Skin of body (tissue), 2 donors: ENCODE results near the gene KRTAP10-8. TPM values are rescaled to one million over a fixed set of nuclear protein-coding genes. Genes with fewer than 3 reads are reported as not detected.
"Not testable (repeated sequence)": the region's sequence is repeated elsewhere in the genome, so short reads cannot be mapped to it uniquely, and the experiment has no call there.

Source experiments
- DNase-seq: peaks from one replicate; lab custom pipeline; 2025; lab: John Stamatoyannopoulos, UW
- total RNA-seq: library from RNA; depleted of rRNA; stranded (reverse); fragments of >200 nt; gene quantifications from one replicate; pipeline ENCODE4 v1.2.3, GENCODE V29; 2014

The KRTAP10-8 gene
- total RNA-seq, 1 donor from 2014 or later: not detected

GRCh38 chr21:44598061-44598460 is 13.8 kb upstream of the KRTAP10-8 start:
- no peak for DNase-seq

- no peak for DNase-seq
Measured at GRCh38 chr21:44599264-44600029, 12.4 kb upstream of the KRTAP10-8 start.

DNA sequence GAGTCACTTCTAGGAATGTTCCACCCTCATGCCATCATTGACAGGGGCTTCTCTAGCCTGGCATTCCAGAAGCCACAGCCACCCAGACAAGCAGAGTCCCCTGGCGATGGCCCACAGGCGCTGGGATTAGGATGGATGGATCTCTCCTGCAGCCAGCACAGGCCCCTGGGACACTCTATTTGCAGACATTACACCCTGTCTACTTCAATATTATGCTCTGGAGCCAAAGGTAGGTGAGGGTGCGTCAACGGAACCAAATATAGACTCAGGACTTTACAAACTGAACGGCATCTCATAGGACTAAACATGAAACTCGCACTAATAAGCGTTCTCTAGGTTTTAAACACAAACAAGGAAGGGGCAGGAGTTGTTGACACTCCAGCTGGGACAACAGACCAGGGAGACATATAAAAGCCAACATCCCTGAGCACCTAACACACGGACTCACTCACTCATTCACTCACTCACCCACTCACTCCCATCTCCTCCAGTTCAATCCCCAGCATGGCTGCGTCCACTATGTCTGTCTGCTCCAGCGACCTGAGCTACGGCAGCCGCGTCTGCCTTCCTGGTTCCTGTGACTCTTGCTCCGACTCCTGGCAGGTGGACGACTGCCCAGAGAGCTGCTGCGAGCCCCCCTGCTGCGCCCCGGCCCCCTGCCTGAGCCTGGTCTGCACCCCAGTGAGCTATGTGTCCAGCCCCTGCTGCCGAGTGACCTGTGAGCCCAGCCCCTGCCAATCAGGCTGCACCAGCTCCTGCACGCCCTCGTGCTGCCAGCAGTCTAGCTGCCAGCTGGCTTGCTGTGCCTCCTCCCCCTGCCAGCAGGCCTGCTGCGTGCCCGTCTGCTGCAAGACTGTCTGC is 11.5 kb upstream of the KRTAP10-8 start, which contains the start of gene KRTAP10-7:
TSS of gene KRTAP10-7 (plus strand) at position 480 of the 861 bp plus-strand sequence. CDS start at position 505, 25 bp downstream.
- DNase-seq: not testable (repeated sequence)

DNA sequence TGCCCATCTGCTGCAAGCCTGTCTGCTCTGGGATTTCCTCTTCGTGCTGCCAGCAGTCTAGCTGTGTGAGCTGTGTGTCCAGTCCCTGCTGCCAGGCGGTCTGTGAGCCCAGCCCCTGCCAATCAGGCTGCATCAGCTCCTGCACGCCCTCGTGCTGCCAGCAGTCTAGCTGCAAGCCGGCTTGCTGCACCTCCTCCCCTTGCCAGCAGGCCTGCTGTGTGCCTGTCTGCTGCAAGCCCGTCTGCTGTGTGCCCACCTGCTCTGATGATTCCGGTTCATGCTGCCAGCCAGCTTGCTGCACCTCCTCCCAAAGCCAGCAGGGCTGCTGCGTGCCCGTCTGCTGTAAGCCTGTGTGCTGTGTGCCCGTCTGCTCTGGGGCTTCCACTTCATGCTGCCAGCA is 10.8 kb upstream of the KRTAP10-8 start:
- DNase-seq: not testable (repeated sequence)

DNA sequence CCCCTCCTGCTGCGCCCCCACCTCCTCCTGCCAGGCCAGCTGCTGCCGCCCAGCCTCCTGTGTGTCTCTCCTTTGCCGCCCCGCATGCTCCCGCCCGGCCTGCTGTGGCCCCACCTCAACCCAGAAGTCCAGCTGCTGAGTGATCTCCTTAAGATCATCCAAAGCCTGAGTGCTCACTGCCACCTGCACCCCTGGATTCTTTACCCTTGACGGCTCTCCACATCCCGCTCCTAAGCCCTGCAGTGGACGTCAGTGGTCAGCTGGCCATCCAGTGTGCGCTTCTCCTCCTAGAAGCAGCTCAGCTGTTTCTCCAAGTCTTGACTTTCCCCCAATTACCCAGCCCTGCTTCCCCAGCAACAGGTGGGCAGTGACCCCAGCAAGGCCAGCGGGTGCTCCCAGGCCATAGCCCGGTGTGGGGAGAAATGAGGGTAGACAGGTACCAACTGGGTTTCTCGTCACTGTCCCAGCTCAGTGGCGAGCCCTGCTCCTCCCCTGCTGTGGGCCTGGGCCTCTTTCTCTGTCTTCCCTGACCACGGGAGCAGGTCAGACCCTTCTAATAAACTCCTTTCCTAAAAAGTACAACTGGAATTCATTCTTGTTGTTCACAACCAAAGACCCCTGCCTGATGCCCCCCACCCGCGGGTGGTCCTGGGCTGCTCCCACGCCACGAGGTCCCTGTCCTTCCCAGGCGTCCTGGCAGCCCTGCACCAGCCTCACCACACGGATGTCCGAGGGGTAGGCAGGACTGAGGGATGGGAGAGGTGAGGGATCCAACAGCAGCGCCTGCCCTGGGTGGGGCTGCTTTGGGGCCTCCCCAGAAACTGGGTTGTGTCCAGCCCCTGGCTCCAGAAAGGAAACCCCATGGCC is 10.1 kb upstream of the KRTAP10-8 start:
- DNase-seq: no peak

DNA sequence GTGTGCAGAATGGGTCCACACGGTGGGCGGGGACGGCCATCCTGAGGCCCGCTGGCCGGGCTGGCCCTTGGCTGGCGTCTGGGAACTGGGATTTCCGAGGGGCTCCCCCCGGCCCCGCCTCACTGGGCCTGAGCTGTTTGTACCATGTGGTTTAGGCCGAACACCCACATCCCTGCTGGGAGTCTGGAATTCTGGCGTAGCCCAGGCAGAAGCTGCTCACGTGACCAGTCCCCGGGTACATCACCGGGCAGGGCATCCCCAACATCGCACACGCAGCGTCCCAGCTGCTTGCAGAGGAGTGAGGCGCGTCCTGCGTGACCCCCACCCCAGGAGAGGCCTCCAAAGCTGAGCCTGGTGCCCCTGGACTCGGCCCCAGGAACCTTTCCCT is 9.4 kb upstream of the KRTAP10-8 start:
- no peak for DNase-seq

DNA sequence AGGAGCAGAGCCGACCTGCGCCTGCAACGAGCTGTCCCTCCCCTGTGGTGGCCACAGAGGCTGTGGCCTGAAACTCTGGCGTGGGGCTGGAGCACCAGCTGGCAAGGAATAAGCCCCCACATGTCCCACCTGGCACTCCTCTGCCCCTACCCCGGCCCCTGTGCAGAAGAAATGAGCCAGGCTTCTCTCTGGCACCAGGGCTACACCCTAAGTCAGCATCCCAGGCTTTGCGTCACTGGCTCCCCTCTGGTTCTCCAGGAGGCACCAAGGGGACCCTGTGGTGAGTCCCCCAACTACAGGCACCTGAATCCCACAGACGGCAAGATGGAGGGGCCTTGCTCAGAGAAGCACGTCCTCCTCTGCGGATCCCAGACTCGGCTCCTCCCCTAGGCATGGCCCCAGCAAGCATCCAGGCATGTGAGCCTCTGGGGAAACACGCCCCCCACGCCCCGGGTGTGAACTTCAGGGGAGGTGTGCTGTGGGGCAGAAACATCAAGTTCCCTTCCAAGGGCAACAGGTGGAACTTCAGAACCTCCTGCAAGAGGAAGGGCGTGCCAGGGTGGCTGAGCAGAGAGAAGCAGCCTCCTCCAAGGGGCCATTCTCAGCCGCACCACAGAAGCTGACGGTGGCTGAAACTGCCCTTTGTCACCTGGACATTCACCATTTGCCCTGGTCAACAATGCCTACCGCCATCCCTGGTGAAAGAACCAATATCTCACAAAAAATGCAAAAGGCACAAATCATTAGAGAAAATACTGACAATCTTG is 8.6 kb upstream of the KRTAP10-8 start:
- DNase-seq: no peak

- no peak for DNase-seq
Measured at GRCh38 chr21:44603911-44604310, 8.0 kb upstream of the KRTAP10-8 start.

- no peak for DNase-seq
Measured at GRCh38 chr21:44606495-44606894, 5.4 kb upstream of the KRTAP10-8 start.

GRCh38 chr21:44609193-44609592 is 2.7 kb upstream of the KRTAP10-8 start:
- no peak for DNase-seq

- not testable (repeated sequence) for DNase-seq
Measured at GRCh38 chr21:44610157-44610843, 1.6 kb upstream of the KRTAP10-8 start.

- no peak for DNase-seq
Measured at GRCh38 chr21:44611551-44611950, 328 bp upstream of the KRTAP10-8 start.

- no peak for DNase-seq
Measured at GRCh38 chr21:44612669-44613229, 870 bp downstream of the KRTAP10-8 start.

DNA sequence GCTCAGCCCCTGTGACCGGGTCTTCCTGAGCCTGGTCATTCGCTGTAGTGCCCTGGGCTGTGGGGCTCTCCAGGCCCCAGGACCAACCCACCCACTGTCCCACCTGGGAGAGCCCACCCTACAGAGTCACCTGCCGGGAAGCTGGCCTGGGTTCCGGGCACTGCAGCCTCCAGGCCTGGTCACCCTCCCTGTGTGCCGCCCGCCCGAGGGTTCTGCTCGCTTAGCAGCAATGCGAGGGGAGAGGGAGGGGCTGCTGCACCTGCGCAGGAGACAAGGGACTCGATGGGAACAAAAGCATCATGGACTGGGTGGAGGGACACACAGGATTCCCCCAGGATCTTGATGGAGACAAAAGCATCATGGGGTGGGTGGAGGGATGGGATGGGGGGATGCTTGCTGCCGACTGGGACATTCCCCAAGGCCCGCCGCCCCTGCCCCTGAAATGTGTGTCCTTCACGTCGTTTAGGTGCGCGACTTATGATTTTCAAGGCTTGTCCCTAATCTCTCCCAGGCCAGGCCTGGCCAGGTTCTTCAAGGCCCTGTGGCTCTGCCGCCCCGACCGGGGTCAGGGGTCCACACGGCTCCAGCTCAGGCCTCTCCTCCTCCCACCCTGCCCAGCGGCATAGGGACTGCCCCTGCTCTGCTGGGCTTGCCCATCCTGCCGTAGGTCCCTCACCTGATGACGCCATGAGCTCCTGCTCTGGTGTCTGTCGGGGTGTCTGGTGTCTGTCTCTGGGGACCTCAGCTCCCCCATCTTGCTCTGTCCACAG is 1.7 kb downstream of the KRTAP10-8 start:
- DNase-seq: no peak

GRCh38 chr21:44614161-44614631 is 2.3 kb downstream of the KRTAP10-8 start:
- no peak for DNase-seq

- DNase-seq: no peak
Measured at GRCh38 chr21:44614961-44615391, 3.1 kb downstream of the KRTAP10-8 start.

- DNase-seq: no peak
Measured at GRCh38 chr21:44615466-44615865, 3.6 kb downstream of the KRTAP10-8 start.

GRCh38 chr21:44615911-44616590 is 4.2 kb downstream of the KRTAP10-8 start:
- DNase-seq: no peak
